G401 (cell line): ENCODE measurements around the gene UNC119B. TPM values are rescaled to one million over a fixed set of nuclear protein-coding genes. Genes with fewer than 3 reads are reported as not detected.
A peak's percentile ranks its signal among the peaks of the same experiment; 100 is the strongest.
"Not testable (repeated sequence)": the region's sequence is repeated elsewhere in the genome, so short reads cannot be mapped to it uniquely, and the experiment has no call there.

Source experiments
- DNase-seq: peaks from one replicate; pipeline ENCODE4 v3.0.0-alpha.2; 2015; ENCODE audit warnings: low spot score
- in situ Hi-C: cut with HindIII; loops from 2 replicates; pipeline ENCODE4 v1.10.0; 2016; ENCODE audit warnings: low sequenced_read_pairs, mixed read lengths
- total RNA-seq: library from RNA; depleted of rRNA; stranded (reverse); fragments of >200 nt; shearing (Covaris generic); gene quantifications from 2 replicates; pipeline ENCODE4 v1.2.3, GENCODE V29; 2014

UNC119B gene
- total RNA-seq, 1 experiment from 2014 or later: 53.8 TPM

DNA sequence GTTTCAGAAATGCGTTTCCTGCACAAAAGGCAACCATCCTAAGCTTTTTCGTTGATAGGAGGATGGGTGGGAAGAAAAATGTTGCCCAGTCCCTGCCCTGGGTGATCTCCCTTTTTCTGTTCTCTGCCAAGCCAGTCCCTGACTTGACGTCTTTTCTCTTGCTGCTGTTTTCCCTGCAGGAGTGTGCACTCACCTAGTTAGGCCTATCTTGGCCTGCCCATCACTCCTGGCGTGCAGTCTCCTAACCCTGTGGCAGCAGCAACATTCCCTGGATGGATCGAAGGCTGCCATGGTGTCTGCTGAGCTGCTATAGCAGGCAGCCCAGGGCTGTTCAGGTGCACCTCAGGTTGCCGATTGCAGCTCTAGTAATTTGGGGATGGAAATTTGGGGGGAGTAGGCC is 1.2 kb downstream of the UNC119B start:
- in situ Hi-C loops: no loop called here

DNA sequence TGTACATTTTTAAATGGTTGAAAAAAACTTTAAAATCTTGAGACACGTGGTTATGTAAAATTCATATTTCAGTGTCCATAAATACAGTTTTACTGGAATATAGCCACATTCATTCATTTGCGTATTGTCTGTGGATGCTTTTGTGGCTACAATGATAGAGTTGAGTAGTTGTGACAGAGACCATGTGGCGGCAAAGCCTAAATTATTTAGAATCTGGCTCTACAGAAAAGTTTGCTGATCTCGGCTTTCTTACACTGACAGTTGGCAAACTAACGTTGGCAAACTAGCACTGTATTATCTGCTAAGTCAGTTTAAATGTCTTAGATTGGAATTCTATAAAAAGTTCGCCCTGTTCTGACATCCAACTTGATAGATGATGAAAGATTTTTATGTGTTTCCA is 2.4 kb downstream of the UNC119B start:
- in situ Hi-C loops: no loop called here

More for the DNA sequence above, 1.2 kb downstream of the UNC119B start:
- peak; percentile 41 for DNase-seq

GRCh38 chr12:120713861-120714482 is 3.7 kb downstream of the UNC119B start:
- in situ Hi-C loops: no loop called here
- peak; percentile 89 for DNase-seq

More for the DNA sequence above, 2.4 kb downstream of the UNC119B start:
- DNase-seq: no peak

DNA sequence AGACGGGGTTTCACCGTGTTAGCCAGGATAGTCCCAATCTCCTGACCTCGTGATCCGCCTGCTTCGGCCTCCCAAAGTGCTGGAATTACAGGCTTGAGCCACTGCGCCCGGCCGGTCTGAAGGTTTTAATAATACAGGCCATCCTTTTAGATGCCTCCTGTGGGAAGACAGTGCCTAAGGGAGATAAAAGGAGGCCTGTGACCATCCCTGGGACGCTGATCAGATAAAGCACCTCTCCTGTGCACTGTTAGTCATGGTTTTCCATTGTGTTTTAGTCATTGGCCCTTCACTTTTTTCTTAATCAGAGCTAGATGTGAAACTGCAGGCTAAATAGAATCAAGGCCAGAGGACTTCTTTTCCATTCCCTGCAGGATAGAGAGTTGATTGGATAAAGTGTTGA is 7.8 kb downstream of the UNC119B start:
- DNase-seq: no peak
- in situ Hi-C loops: no loop called here

DNA sequence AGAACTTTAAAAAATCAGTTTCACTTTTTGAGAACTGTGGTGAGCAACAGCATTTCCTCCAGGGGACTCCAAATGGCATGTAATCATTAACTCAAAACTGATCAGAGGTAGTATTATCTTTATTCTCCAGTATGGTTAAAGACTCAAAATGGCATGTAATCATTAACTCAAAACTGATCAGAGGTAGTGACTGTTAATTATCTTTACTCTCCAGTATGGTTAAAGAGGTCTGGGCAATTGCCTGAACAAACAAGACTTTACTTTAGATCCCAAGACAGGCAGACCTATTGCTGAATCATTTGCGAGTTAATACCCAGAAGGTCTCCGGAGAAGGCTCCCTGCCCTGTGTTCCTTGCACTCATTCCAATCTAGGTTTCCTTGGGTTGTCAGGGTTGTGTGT is 8.8 kb downstream of the UNC119B start:
- in situ Hi-C loops: no loop called here

GRCh38 chr12:120719496-120720233 is 9.4 kb downstream of the UNC119B start:
- in situ Hi-C loops: no loop called here
- DNase-seq: no peak

More for the DNA sequence above, 8.8 kb downstream of the UNC119B start:
- no peak for DNase-seq

GRCh38 chr12:120720234-120720986 is 10.2 kb downstream of the UNC119B start:
- peak; percentile 17 for DNase-seq
- in situ Hi-C loops: no loop called here

DNA sequence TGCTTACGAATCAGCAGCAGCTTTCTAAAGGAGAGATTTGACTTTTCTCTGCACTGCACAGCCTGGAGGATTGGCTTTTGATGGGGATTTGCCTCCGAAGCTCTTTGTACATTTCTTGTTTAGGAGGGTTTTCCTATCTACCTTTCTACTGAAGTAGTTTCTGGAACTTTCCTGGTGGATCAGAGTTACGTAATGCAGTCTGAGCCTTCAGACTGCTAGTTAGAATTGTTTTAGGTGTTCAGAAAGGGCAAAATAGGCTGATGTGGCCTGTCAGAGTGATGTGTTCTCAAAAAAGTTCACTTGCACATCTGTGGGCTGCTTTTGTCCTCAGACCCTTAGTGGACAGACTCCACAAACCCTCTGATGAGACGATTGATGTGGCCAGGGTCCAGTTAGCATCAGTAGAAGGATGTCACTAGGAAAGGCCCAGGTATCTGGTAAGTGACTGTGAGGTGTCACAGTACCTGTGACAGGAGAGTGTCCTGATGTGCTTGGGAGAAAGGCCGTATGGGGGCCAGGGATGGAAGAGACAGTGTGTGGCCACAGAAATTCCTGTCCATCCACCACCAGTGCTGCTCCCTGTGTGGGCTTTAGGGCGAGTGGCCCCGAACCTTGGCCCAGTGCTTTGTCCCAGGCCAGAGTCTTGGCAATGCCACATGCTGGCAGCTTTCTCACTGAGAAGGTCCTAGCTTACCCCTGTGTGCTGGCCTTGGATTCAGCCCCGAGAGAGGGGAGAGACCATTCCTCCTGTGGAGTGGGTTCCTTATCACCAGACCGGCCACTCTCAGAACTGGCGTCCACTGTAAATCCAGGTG is 10.9 kb downstream of the UNC119B start:
- in situ Hi-C loops: no loop called here
- no peak for DNase-seq

DNA sequence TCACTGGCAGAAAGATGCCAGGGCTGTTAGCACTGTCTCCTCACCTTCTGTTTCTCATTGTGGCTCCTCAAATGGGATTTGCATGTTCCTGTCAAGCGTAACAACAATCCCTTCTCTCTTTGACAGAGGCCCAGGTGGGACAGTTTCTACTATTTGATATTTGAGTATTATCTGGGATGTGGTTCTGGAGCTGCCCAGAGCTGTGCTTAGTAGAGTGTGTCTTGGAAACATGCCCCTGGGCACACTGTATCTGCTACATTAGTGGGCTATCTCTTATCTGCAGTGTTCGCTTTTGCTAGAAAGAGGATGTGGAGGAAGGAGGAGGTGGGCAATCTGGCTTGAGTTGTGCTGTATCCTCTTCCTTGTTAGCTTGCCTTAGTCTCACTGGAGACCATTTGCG is 11.6 kb downstream of the UNC119B start:
- DNase-seq: no peak
- in situ Hi-C loops: no loop called here

- in situ Hi-C loops: no loop called here
- no peak for DNase-seq
Measured at GRCh38 chr12:120722784-120723183, 12.5 kb downstream of the UNC119B start.

DNA sequence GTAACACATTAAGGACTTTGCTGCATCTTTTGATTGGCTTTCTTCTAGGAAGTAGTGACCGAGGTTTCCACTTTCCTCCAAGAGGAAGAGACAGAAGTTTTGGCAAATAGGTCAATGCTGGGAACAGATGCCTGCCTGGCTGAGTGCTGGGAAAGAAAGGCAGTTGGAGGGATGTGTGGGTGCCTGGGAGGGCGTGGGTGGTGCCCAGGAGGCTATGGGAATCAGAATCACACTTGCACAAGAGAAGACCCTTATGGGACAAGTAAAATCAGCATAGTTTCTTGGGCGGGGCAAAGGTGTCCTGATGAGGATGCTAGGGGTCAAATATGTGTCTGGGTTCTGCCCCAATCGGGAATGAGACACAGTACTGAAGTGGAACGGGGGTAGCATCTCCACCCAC is 14.5 kb downstream of the UNC119B start:
- no peak for DNase-seq
- in situ Hi-C loops: no loop called here

DNA sequence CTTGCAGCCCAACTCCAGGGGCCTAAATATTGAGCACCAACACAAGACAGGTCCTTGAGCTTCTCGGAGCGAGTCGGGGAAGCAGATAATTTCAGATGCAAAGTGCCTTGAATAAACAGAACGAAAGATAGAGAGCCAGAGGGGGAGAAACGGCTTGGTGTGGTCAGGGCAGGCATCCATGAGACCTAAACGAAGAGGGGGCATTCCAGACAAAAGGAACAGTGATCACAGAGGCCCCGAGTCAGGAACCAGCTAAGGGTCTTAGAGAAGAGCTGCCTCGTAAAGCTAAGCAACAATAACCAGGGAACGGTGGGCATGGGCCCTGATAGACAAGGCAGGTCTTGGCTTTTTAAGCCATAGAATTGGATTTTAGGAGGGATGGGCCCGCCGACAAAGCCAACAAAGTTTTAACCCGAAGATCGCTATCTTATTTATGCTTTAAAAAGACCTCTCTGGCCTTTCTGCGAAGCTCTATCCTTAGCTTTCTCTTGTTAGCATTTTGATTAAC is 14.9 kb downstream of the UNC119B start:
- no peak for DNase-seq
- in situ Hi-C loops: no loop called here

DNA sequence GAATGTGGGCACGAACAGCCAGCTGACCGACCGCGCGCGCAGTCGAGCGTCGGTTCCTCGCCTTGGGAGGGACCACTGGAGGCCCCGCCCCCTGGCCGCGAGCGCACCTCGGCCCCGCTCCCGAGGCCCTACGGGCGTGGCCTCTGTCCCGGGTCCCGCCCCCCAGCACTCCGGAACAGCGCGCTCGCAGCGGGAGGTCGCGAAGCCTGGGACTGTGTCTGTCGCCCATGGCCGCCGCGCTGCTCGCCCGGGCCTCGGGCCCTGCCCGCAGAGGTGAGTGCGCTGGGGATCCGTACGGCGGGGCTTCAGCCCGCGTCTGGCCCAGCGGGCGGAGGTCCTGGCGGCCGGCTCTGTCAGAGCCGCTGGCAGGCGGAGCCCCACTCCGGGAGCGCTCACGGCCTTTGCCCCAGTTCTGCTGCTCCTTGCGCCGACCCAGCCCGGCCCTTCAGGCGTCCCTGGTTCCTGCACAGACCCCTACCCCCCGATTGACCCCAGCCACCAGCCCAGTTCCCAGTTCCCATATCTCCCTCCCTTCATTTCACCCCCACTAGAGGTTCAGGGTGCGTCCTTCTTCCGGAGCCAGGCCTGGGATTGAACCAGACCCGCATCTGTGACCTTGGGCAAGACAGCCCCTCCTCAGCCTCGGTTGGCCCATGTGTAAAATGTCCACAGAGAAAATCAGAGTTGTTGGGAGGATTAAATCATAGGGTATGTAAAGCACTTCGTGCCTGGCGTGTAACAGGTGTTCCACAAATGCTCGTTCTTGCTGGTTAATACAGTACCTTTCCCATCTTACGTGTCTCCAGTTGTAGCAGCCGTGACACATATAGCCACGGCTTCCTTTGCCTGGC is 15.6 kb downstream of the UNC119B start, which contains the start of gene ACADS:
Gene ACADS, plus strand, starts transcription at position 168 of the 851 bp plus-strand sequence. Its CDS starts 60 bp downstream, at position 228.
- in situ Hi-C loops: no loop called here
- DNase-seq: peak; percentile 75

GRCh38 chr12:120726510-120726793 is 16.2 kb downstream of the UNC119B start:
- in situ Hi-C loops: no loop called here
- DNase-seq: no peak

DNA sequence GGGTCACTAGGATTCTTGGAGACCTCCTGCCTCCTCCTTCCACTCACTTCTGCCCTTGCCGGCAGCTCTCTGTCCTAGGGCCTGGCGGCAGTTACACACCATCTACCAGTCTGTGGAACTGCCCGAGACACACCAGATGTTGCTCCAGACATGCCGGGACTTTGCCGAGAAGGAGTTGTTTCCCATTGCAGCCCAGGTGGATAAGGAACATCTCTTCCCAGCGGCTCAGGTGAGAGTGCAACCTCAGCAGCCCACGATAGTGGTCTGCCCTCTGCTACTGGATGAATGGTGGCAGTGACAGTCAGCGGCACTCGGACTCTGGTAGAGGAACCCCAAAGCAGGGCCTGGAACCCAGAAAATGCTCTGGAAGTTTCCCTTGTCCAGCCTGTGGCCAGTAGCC is 16.7 kb downstream of the UNC119B start:
- in situ Hi-C loops: no loop called here
- DNase-seq: no peak

DNA sequence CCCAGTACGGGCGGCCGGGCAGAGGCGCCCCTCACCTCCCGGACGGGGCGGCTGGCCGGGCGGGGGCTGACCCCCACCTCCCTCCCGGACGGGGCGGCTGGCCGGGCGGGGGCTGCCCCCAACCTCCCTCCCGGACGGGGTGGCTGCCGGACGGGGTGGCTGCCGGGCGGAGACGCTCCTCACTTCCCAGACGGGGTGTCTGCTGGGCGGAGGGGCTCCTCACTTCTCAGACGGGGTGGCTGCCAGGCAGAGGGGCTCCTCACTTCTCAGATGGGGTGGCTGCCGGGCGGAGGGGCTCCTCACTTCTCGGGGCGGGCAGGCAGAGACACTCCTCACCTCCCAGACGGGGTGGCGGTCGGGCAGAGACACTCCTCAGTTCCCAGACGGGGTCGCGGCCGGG is 21.9 kb downstream of the UNC119B start:
- in situ Hi-C loops, DNase-seq: not testable (repeated sequence)

GRCh38 chr12:120733574-120733973 is 23.3 kb downstream of the UNC119B start:
- DNase-seq: no peak
- in situ Hi-C loops: no loop called here

GRCh38 chr12:120734210-120734609 is 24.0 kb downstream of the UNC119B start:
- DNase-seq: no peak
- in situ Hi-C loops: no loop called here
